Mesenteric fat pad (tissue), 1 donor: ENCODE measurements around the gene RAB10. TPM values are rescaled to one million over a fixed set of nuclear protein-coding genes. Genes with fewer than 3 reads are reported as not detected.
"Not testable (repeated sequence)": the region's sequence is repeated elsewhere in the genome, so short reads cannot be mapped to it uniquely, and the experiment has no call there.

Experiments
- DNase-seq: peaks from one replicate; pipeline ENCODE4 v3.0.0-alpha.2; 2020; ENCODE audit warnings: low spot score
- total RNA-seq: library from RNA; stranded (reverse); fragmentation: NEBNext Ultra II Directional; extraction: Animal tissue kit (Norgen Biotek cat#: 25700); gene quantifications from one replicate; pipeline ENCODE4 v1.2.1, GENCODE V29; 2021
- donor health status: DM: yes; HTN: yes; CAD: no.

The RAB10 gene
- total RNA-seq, 1 donor from 2014 or later = 118 TPM

DNA sequence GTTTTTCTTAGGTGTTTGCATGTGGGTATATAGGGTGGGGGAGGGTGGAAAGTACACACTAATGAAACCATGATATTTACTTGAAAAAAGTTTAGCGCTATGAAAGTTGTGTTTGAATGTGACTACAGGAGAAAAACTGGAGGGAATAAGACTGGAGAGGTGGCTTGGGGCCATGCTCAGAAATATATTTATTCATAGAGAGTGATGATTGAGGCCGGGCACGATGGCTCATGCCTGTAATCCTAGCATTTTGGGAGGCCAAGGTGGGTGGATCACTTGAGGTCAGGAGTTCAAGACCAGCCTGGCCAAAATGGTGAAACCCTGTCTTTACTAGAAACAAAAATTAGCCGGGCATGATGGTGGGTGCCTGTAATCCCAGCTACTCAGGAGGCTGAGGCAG lies 55.0 kb downstream of the RAB10 start:
- DNase-seq = not testable (repeated sequence)

DNA sequence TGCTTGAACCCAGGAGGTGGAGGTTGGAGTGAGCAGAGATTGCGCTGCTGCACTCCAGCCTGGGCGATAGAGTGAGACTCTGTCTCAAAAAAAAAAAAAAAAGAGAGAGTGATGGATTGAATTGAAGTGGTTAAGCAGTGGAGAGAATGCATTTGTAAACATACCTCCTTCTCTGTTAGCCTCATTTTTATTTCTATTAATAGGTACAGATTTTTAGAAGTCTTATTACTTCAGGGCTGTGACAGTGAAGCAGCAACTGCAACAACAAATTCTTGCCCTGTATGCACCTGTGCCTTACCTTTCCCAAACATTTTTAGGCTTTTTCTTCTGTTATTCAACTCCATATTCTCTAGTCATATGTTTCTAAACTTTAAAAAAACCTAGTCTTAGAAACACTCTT lies 55.5 kb downstream of the RAB10 start:
- DNase-seq = no peak

DNA sequence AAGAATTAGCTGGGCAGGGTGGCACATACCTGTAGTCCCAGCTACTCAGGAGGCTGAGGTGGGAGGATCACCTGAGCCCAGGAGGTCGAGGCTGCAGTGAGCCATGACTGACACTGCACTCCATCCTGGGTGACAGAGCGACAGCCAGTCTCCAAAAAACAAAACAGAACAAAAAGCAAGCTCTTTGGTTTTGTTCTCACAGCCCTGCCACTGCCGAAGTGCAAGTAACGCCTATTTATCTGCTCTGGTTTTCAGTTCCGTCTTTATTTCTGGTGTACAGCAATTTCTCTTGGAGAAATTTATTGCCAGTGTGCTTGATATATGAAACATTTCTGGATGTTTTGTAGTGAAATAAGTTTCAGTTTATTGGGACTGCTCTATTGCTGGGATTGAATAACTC lies 61.9 kb downstream of the RAB10 start:
- no peak for DNase-seq

DNA sequence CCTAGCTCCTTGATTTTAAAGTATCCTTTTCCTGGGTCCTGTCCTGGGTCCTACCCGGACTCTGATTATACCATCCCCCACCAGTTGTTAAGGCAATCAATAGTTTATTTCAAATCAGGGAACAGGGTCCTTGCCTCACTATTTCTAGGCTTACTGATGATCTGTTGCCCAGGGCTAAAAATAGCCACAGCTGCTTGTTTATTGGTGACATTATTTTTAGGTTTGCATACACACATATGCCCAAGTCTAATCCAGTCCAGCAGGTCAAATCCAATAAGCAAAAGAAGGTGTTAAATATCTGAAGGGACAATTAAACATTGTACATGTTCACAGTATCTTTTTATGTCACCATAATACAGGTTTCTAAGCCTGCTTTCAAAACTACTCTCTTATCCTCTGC lies 66.0 kb downstream of the RAB10 start:
- DNase-seq = no peak

DNA sequence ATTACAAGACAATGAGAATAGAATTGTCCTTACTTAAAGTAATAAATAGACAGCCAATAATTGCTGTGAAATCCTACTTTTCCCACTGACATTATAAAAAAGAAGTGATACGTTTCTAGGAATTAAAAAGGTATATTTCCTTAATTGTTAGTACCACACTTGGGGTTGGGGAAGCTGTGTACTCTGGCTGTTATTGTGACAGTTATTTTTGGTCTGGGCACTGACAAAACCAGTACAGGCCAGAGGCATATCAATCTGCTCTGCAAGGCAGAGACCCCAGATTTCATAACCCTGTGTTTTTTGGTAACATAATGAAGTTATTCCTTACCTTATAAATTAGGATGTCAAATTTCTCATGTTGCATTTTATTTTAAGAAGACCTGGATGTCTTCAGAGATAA lies 66.5 kb downstream of the RAB10 start:
- DNase-seq = no peak

DNA sequence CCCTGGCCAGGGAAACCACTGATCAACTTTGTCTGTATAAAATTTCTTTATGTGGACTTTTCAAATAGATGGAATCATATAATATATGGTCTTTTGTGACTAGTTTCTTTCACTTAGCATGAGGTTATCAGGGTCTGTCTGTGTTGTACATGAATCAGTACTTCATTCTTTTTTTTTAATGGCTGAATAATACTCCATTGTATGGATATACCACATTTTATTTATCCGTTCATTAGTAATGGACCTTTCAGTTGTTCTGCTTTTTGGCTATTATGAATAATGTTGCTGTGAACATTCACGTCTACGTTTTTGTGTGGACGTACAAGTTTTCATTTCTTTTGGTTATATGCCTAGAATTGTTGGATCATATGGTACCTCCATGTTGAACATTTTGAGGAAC lies 69.9 kb downstream of the RAB10 start:
- DNase-seq = no peak

DNA sequence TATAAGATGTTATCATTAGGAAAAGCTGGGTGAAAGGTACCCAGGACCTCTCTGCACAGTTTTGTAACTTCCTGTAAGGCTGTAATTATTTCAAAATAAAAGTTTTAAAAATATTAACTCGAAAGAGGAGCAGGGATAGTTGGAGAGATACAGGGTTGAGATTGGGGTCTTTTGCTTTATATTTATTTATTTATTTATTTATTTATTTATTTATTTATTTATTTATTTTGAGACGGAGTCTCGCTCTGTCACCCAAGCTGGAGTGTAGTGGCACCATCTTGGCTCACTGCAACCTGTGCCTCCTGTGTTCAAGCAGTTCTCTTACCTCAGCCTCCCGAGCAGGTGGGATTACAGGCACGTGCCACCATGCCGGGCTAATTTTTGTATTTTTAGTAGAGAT lies 74.8 kb downstream of the RAB10 start:
- DNase-seq = not testable (repeated sequence)

DNA sequence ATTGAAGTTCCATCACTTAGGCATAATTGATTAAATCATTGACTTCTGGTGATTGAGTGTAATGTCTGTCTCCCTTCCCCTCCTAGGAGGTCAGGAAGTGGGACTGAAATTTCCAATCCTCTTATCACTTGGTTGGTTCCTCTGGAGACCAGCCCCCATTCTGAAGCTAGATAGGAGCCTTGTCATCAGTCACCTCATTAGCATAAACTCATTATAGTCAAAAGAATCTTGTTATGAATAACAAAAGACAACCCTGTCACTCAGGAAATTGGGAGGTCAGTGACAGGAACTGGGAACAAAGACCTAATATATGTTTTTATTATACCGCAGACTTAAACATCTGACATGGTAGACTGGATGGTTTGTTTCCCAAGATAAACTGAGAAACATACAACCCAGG lies 78.3 kb downstream of the RAB10 start:
- no peak for DNase-seq

DNA sequence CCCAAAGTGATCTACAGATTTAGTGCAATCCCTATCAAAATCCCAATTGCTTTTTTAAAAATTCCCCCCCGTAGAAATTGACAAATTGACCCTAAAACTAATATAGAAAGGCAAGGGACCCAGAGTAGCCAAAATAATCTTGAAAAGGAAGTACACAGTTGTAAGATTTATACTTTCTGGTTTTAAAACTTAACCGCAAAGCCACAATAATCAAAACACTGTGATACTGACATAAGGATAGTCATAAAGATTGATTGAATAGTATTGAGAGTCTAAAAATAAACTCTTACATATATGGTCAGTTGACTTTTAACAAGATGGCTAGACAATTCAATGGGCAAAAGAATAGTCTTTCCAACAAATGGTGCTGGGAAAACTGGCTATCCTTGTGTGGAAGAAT lies 80.3 kb downstream of the RAB10 start:
- no peak for DNase-seq

DNA sequence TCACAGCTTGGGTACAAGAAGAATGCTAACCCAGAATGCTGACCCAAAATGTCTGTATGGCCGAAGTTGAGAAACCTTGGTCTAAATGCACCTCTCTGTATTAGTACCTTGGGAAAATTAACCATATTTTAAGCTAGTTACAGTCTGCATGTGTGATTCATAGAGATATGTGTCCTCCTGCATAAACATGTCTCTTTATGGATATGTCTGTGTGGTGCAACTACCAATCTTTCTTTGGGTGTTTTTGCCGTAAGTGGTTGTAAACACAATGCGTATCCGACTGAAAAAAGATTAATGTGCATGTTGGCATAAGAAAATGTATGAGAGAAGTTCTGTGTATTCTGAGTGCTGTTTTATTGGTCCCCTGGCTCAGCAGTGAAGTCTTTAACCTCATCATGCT lies 84.8 kb downstream of the RAB10 start:
- DNase-seq = no peak

DNA sequence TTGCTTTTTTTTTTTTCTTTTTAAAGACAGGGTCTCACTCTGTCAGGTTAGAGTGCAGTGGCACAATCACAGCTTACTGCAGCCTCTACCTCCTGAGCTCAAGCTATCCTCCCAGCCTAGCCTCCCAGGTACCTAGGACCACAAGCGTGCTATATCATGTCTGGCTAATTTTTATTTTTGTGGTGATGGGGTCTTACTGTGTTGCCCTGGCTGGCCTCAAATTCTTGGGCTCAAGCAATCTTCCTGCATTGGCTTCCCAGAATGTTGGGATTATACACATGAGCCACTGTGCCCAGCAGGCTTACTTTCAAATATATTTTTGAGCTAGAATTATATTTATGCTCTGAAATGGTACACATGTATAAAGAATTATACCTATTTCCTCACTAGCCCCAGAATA lies 85.6 kb downstream of the RAB10 start:
- DNase-seq = no peak

DNA sequence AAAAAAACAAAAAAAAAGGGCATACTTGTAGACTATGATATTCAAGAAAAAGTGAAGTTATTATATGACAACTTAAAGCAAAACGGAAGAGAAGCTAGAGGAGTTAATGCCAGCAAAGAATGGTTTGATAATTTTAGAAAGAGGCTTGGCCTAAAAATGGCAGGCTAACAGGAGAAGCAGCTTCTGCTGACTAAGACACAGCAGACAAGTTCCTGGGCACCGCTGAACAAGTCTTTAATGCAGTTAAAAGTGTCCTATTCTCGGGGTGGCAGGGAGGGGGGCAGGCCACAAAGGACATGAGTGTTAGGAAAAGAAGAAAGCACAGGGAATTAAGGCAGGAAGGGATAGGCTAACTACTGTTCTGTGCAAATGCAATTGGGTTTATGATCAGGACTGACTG lies 88.7 kb downstream of the RAB10 start:
- DNase-seq = no peak

DNA sequence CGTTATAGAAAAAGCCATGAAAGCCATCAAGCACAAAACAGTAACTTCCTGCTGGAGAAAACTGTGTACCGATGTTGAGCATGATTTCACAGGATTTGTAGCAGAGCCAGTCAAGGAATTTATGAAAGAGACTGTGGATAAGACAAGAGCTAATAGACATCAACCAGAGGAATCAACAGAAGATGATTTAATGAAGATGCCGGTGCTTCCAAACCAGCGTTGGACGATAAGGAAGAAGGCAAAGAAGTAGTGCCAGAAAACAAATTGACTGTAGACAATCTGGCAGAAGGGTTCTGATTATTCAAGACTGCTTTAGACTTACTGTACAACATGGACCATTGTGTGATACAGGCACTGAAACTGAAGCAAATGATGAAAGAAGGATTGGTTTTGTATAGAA lies 89.5 kb downstream of the RAB10 start:
- no peak for DNase-seq

DNA sequence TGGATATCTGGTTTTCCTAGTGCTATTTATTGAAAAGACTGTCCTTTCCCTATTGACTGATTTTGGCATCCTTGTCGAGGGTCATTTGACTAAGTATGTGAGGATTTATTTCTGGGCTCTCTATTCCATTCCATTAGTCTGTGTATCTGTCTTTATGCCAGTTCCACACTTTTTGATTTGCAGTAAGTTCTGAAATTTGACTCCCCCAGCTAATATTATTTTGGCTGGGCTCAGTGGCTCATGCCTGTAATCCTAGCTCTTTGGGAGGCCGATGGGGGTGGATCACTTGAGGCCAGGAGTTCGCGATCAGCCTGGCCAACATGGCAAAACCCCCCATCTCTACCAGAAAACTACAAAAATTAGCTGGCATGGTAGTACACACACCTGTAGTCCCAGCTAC lies 92.2 kb downstream of the RAB10 start:
- DNase-seq = no peak

DNA sequence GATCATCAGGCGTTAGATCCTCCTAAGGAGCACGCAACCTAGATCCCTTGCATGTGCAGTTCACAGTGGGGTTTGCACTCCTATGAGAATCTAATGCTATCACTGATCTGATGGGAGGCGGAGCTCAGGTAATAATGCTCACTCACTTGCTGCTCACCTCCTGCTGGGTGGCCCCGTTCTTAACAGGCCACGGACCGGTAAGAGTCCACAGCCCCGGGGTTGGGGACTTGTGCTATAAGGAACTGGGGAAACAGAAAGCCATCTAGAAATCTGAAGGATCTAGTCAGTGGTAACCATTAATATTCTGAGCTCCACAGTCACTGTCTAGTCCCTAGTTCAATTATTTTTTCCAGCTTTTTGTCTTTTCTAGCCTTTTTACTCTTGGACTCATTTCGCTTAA lies 94.3 kb downstream of the RAB10 start:
- no peak for DNase-seq

DNA sequence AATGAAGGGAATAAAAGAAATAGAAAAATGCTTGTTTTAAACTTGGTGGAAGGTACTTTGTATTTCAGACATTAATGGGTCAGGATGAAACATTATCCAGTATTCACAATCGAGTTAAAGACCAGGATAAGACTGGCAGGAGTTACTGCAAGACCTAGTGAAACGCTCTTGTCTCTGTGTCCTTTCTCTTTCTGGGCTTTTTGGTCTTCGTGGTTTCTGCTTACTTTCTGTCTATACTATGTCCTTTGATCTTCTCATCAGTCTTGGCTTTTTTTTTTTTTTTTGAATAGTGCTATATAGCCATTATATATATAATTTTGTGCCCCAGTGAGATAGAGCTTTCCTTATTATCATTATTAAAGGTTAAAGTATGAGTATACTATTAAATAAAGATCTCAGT lies 96.9 kb downstream of the RAB10 start:
- no peak for DNase-seq

DNA sequence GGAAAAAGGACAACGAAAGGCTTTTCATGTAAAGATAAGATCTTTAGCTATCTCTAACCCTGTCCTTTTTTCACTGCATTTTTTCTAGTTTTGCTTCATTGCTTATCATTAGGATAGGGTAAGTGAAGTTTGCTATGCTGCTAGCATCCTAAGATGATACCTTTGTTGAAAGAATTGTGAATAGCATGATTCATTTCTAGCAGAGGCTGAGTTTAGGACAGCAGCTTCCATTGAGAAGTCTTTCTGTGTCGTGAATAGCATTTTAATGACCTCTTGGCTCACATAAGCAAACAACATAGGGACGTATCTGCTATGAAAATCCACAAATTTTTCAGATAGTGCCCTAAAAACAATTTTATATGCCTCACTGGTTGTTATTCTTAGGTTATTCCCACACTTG lies 102.6 kb downstream of the RAB10 start:
- DNase-seq = no peak

DNA sequence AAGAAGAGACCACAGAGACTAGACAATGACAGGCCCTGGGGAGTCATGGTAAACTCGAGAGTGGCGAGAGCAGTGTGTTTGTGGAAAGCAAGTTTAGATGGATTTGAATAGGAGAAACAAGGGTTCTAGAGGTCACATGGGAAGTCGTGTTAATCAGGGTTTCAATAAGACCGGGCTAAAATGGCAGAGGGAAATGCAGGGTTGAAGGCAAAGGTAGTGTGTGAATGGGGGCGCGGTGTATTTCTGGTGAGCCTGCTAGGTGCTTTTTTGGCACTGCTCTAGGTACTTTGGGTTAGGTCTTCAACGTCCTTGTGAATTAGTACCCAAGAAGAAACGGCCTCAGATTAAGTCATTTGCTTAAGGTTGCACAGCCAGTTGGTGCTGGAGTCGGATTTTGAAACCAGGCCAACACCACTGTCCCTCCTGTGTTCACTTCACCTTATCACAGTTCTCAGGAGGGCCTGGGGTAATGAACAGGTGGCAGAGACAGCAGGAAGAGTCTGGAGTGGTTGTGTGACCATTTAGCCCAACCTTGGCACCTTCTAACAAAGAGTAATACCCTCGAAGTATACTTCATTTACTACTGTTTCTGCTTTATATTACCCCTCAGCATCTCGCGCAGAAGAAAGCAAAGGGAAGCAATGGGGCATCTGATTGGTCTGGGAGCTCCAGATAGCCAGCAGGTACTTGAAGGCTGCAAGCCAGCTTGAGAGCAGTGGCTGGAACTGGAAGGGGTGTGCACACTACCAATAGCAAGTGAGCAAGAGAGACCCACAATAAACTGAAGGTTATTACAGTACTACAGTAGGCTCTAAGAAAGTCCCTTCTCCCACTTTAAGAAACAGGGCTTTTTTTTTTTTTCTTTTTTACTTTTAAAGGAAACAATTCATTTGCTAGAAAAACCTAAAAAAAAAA lies 105.6 kb downstream of the RAB10 start:
- DNase-seq = no peak

DNA sequence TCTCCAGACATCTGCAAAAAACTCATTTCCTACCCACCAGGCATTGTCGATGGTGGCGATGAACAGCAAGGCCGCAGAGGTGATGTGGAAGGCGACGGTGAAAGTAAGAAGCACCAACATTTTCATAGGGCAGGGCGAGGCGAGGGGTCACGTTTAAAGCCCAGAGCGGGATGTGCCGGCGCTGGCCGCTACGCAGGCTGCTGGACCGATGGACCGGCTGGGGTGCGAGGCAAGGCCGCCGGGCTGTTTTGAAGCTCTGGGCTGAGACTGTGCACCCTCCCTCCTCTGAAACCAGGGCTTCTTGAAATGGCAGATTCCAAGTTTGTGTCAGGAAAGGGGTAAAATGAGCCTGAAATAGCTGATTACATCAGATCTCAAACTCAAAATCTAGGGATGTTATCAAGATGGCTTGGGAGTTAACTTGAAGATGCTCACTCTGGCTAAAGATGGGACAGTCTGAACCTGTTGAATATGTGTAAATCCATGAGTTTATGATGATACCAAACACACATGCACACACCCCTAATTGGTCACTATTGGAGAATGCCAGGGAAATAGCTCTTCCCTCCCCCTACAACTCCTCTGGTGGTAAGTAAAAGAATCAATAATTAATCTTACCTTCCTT lies 107.4 kb downstream of the RAB10 start:
- no peak for DNase-seq

DNA sequence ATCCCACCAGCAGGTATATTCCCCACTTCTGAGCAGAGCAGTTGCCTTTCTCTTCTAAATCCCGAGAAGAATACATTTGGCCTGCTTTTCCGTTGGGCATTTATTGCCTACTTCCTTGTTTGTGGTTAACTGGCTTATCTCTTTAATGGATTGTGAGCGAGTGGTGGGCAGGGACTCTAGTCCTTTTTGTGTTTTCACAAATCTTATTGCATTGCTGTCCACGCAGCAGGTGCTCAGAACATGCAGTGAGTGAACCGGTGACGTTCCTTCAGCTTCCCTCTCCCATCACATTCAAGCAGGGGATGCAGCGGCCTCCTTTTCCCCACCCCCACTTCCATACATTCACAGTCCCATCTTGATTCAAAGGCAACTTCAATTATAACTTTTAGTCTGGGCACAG lies 110.1 kb downstream of the RAB10 start:
- no peak for DNase-seq

DNA sequence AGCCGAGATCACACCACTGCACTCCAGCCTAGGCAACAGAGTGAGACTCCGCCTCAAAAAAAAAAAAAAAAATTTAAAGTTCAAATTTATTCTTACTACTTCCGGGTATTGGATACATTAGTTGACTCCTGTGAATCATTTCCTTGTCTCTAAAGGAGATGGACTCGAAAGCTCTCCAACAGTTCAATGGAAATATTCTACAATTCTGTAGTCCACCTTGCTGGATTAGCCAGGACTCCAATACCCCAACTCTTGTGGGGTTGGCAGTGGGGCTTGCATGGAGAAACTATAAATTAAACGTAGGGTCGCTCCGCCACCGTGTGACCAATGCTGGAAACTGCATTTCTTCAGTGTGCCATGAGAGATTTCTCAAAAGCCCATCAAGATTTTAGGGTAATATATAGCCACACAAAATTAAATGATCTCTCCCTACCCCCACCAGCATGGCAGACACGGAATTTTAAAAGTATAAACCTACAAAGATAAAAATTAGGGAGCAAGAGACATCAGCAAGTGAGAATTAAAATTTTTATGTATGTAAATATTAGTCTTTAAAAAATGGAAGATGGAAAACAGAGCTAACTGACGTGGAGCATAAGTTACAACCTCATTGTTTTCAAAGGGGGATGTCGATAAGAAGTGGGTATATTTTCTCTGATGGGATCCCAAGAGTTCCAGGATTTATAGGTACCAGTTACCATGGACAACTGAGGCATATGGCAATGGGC lies 111.2 kb downstream of the RAB10 start:
- no peak for DNase-seq

DNA sequence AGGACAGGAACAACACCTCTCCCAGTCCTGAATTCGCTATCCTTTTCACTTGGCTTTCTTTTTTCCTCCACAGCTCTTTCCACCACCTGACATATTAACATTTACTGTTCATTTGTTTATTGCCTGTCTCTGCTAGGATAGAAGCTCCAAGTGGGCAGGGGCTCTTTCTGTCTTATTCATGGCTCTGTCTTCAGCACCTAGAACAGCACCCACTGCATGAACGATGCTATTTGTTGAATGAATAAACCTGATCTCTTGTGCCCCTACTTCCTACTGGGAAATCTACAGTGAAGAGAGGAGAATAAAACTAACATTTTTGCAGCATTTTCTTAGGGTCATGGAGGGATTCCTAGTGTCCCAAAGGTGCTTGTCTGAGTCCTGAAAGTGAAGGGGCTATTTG lies 114.6 kb downstream of the RAB10 start:
- DNase-seq = no peak
